ENCODE results near the gene TIPARP. TPM values are rescaled to one million over a fixed set of nuclear protein-coding genes. Genes with fewer than 3 reads are reported as not detected.

TIPARP gene, protein sequence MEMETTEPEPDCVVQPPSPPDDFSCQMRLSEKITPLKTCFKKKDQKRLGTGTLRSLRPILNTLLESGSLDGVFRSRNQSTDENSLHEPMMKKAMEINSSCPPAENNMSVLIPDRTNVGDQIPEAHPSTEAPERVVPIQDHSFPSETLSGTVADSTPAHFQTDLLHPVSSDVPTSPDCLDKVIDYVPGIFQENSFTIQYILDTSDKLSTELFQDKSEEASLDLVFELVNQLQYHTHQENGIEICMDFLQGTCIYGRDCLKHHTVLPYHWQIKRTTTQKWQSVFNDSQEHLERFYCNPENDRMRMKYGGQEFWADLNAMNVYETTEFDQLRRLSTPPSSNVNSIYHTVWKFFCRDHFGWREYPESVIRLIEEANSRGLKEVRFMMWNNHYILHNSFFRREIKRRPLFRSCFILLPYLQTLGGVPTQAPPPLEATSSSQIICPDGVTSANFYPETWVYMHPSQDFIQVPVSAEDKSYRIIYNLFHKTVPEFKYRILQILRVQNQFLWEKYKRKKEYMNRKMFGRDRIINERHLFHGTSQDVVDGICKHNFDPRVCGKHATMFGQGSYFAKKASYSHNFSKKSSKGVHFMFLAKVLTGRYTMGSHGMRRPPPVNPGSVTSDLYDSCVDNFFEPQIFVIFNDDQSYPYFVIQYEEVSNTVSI
- total RNA-seq = 88.0 and 141 TPM in 2 replicates

DNA sequence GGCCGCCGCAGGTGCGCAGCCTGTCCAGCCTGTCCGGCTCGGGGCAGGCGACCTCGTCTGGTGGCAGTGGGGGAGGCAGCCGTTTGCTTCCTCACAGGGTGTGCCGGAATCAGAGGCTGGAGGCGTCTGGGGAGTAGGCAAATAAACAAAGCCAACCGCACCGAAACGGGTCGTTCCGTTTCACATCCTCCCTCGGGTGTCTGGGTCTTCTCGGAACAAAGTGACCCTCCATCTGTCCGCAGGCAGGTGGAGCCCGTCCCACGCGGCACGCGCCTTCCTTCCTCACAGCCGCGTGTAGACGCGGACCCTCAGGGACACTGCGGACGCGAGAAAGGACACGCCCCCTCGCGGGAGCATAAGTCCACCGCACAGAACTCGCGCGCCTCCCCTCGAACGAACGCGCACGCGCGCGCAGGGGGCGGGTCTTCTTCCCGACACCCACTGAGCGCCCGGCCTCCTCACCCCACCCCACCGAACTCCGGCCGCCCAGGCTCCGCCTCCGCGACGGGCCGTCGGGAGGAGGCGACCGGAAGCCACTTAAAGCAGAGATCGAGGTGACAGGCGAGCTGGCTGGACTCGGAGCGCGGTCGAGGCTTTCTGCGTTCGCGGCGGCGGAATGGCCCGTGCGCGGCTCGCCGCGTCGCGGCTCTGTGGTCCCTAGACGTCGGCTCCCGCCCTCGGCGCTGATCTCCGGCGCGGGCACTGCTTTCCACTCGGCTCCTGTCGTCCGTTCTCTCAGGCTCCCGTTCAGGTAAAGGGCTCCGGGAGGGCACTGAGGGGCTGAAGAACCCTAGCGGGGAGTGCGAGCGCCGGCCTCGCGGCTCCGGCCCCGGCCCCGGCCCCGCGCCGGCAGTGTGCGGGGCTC is at the start of gene TIPARP:
TSS of gene TIPARP (plus strand) at position 545 of the 865 bp plus-strand sequence. CDS start 3,108 bp downstream, outside the sequence.

Other genes starting within 250 kb of the TIPARP start
- gene SSR3, start 119.5 kb upstream of the TIPARP start, total RNA-seq = 265 TPM in 2 replicates
- 0.28 and 0.68 TPM in 2 replicates for gene LEKR1, start 151.8 kb downstream of the TIPARP start, total RNA-seq

Measured in nasal cavity respiratory epithelium epithelial cell of viscerocranial mucosa (primary cell).